ENCODE data around the gene RTL1.

Gene RTL1

DNA sequence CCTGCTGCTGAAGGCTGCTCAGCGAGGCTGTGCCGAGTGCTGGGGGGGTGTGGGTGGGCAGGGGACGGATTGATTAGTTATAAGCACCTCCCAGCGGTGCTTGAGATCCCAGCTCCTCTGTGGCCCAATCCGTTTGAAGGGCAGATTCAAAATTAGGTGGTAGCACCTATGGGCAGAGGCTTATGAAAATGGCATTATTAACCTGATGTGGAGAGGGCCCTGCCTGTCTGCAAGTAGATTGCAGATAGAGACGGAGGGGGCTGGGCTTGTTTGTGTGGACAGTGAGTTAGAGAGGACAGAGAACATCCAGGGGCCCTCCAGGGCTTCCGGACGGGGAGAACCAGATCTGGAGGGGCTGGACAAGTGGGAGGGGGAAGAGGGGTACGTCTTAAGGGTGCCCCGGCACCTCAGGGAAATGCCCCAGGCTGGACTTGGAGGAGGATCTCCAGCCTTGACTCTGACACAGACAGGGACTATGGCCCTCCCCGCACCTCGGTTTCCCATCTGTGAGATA is at the start of gene RTL1:
Gene RTL1 (minus strand): TSS at position 51 of the 514 bp plus-strand sequence. CDS start 18,934 bp downstream, outside the sequence.
- DNase-seq, result no peak

DNA sequence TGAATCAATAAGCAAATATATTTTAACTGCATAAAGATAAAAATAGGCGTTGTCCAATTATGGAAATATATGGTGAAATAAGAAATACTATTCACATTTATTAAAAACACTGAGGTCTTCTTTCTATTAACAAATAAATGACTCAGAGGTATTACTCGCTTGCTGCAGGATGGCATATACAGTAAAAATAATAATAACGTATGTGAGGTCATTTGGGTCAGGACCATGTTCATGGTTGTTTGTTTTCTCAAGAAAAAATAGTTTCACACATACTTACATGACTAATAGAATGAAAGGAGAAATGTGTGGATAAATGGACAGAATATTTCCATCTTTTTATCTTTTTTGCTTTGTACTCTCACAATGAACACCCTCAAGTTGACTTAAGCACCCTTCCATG is 46.5 kb upstream of the RTL1 start:
- no peak for DNase-seq

GRCh38 chr14:100944052-100944451 is 40.5 kb upstream of the RTL1 start:
- DNase-seq, result no peak

DNA sequence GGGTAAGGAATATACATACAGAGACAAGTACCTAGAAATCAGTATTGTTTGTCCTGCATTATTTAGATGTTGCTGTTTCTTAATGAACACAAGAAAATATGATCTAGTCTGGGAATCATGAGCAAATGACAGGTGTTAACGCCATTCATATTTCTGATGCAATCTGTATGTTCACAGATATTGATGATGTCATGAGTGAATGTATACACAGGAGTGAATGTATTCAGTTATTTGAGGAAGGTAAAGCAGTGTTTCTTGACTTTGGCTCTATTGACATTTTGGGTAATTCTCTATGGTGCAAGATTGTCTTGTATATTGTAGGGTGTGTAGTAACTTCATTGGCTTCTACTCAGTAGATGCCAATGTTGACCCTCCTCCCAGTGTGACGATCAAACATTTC is 26.7 kb upstream of the RTL1 start:
- DNase-seq, result no peak

DNA sequence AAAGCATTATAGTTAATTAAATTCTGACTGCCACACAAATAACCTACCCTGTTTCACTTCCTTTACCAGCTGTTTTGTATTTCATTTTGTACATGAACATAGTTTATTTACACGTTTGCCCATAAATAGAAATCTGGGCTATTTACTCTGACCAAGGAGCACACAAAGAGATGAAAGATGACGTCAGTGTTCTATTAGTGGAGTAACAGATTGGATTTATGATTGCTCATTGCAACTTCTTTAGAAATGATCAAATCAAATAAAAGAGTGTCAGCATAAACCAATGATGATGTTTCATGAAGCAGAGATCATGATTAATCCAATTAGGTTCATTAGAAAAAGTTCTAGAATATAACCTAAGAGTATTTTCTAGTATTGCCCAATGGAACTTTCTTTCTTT is 12.0 kb upstream of the RTL1 start:
- no peak for DNase-seq

DNA sequence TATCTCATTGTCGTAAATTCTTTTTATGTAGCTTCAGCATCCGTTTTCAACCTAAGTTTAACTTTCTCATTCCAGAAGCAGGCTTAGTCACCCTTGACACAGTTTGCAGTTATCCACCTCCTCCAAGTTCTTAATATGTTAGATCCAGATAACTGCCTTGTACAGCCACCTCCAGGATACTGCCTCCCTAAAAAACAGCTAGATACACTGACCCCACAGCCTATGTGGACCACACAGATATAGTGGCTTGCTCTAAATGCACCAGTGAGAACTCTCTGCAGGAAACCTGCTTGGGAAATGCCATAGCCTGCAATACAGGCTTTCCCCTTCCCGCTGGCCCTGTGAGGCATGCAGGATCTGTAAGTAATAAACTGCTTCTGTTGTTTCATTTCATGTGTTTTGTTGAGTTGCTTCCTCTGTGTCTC is 11.1 kb upstream of the RTL1 start:
- no peak for DNase-seq

- DNase-seq, result no peak
Measured at GRCh38 chr14:100911665-100912316, 8.3 kb upstream of the RTL1 start.

DNA sequence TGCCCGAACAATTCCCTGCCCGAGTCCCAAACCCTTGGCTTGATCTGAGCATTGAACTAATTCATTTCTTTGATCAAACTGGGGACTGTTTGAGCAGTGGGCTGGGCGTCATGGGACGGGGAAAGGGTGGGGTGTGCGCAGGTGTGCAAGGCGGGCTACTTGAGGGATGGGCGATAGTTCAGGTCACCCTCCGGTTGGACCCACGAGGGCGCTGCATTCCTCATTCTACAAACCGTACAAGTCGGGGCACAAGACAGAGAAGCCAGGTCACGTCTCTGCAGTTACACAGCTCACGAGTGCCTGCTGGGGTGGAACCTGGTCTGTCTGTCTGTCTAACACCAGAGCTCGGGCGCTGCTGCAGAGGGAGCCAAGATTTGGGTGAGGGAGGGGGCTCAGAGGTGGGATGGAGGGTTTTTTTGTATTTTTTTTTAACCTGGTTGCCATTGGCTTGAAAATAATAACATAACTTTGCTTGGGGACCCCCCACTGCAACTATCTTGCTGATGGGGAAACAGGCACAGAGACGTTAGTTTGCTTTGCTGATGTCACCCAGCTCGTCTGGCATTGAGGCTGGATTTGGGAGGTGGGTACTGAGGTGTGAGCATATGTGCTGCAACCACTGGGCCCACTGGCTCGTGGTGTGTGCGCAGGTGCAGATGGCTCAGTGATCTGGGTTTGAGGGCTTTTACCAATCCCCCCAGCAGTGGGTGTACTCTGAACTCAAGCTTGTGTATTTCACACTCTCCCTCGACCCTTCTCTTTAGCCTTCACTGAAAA is 7.6 kb upstream of the RTL1 start:
- DNase-seq, result no peak

DNA sequence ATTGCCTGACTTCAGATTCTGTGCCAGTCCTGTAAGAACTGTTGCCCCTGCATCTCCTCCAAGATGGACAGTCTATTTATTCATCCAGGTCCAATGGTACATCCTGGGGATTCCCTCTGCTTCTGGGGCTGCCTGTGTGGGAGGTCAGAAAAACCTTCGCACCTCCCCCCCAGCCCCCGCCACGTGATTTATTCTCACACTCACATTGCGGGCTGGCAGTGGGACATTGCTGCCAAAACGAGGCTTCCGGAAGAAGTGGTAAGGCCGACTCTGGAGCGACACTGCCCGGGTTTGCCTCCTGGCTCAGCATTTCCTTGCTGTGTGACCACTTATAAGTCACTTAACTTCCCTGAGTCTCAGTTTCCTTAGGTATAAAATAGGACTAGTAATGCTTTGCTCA is 5.9 kb upstream of the RTL1 start:
- DNase-seq, result no peak

DNA sequence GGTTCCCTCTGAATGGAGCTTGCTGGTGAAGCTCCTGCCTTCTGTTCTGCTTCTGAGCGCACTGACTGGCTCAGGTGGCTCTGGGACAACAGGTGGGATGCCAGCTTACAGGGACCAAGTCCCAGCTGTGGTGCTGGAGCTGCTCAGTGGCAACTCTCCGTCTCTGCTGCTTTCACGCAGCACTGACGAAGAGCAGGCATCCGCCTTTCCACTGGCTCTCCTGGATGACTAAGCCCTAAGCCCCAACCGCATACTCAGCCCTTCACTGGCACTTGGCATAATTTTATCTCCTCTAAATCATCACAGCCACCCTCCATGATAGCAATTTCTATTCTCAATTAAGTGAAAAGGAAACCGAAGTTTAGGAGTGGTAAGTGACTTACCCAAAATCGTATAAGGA is 3.7 kb upstream of the RTL1 start:
- DNase-seq, result no peak

DNA sequence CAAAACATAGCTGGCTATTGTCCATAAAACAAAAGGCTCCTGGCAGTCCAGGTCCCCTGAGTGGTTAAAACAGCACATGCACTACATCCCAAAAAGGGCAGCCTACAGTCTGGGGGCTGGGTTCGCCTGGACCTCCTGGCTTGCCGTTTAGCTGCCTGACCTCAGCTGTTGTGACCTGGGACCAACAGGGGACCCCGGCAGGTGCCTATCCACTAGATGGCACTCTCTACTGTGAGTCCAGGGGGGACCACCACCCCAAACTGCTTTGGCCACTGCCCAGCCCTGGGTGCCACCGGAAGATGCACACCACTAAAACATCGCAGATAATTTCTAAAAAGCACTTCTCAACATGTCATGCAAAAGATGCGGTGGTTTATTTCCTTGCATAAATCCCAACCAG is 2.9 kb upstream of the RTL1 start:
- DNase-seq, result no peak

DNA sequence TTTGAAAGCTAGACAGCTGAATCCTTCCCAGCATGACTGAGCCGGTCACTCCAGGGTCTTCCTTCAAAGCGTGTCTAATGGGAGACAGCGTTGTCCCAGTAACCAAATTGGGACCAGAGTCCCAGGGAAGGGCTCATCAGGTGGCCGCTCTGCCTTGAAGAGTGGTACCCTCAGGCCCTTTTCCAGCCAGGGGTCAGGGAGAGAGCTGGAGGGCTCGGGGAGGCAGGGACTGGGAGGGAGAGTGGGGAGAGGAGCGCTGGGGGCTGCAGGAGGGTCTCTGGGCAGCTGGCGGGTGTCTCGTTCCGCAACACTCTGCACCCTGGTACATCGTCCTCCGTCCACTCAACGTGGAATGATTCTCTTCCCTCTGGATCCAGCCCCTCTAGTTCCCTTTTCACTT is 1.6 kb upstream of the RTL1 start:
- DNase-seq, result no peak

DNA sequence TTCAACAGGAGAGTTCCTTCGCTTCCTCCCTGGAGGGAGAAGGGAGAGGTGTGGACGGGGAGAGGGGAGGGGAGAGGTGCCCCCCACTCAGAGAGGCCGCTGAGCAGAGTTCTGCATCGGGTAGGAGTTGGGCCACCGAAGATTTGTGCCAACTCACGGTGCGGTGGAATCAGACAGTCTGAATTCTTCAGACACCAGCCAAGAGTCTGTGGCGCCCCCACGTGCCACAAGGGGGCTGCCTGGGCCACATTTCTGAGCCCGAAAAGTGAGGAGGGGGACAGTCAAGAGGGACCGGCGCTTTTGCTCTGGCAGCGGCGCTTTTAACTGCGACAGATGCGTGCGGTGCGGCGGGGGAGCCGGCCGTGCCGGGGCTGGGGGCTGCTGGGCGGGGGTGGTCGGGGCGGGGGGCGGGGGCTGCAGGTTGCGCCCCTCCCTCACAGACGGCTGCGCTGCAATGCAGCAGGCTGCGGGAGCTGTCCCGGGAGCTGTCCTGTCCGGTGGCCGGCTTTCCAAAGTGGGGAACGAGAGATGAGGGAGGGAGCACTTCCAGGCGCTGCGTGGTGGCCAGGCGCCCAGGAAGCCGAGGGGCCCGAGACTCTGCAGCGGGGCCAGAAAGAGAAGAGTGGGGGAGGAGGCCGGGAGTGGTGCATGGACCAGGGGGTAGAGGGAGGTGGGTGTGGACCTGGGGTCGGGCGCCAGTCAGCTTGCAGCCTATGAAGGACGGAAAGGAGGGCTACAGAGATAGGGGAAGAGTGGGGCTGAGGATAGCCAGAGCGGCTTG is 975 bp upstream of the RTL1 start:
- no peak for DNase-seq

GRCh38 chr14:100903134-100903468 is 421 bp downstream of the RTL1 start:
- DNase-seq, result no peak

DNA sequence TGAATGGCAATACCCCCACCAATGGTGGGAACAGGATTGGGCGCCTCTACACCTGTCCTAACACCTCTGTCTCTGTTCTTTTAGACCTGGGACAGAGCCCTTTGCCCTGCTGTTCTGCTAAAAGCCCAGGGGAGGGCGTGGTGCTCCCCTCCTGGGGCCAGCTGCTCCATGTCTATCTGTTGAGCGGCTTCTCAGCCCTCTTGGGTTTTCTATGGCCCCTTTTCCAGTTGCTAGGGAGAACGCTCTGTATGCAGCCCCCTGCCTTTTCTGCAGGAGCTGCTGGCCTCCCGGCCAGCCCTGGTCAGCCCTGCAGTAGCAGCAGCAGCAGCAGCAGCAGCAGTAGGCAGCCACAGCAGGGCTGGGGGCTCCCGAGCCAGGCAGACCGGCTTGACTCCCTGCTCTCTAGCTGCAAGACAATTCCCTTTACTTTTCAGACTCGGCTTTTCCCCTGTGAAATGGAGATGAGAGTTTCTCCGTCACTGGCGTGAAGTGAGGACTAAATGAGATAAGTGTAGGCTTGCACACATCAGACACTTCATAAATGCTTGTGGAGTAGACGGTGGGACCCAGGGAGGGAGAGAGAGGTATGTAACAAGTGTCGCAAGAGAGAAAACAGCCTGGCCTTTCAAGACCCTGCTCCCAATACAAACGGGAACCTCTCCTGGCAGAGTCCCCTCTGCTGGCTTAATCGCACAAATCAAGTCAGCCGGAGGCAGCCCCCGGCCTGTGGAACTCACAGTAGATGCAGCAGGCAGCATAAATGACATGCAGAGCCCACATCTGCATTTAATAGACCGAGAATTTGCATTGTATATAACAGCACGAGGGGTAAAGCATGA is 1.0 kb downstream of the RTL1 start:
- no peak for DNase-seq

DNA sequence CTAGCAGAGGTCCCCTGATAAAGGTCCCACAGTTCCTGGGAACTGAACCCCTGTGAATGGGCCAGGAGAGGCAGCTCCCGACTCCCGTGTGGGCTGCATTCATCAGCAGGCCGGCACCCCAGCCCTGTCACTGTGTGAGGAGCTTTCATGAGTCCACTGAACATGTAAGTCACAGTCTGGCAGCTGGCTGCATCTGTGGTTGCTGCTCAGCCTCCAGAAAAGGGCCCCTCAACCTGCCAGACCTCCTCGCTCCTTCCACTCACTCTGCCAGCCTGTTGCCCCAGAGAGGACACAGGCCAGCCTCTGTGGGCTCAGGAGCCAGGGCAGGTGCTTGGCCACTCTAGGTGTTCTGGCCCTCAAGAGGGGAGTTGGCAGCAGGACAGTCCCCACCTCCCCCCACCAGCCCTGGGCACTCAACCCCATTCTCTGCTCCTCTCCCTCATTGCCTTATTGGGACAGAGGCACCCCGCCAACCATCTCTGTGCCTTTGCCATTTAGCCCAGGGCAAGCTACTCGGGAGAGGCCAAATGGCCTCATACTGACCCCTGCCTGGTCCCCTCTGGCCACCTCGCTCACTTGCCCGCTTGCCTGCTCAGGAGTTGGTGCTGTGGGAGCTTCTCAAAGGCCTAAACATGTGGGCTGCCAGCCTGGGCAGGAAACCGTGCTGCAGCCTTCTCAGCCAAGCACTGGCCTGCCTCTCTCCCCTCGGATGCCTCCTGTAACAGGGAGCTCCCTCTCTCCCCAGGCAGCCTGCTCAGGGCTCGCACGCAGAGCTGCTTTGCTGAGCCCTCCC is 1.9 kb downstream of the RTL1 start:
- DNase-seq, result no peak

- peak in 1 of 2 experiments; percentile 20 for DNase-seq
Measured at GRCh38 chr14:100900837-100901390, 2.6 kb downstream of the RTL1 start.

DNA sequence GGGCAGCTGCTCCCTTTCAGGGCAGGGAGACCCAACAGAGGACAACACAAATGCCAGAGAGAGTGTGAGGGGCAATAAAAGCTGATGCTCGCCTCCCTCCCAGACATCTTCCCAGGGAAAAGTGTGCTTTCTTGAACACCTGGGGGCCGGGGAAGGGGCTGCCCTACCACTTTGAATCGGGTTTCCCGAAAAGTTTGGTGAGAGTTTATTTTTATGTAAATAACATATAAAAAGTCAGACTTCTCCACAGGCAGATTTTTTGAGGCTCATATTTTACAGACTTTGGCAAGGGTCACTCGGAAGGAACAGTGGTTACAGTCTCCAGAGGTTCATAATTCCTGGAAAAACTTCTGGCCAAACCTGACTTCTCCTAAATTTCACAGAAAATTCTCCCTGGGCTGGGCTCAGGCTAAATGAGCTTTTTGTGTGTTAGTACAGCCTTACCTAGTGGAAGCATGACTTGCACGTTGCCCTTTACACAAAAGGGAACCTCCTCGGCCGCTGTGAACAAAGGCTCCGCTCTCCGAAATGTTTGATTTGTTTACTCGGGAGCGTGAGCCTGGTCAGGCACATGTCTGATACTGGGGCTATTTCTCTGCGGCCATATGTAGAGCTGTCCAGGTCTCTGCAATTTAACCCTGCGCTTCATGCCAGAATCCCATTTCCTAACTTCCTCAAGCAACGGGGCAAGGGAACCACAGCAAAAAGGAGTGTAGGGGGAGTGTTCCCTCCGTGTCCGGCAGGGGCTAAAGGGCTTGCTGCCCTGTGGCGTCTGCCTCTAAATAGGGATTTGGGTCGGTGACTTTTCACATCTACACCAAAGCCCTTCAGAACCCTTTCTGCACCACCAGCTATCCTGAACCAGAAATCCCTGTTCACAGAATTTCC is 3.4 kb downstream of the RTL1 start:
- DNase-seq, result no peak

DNA sequence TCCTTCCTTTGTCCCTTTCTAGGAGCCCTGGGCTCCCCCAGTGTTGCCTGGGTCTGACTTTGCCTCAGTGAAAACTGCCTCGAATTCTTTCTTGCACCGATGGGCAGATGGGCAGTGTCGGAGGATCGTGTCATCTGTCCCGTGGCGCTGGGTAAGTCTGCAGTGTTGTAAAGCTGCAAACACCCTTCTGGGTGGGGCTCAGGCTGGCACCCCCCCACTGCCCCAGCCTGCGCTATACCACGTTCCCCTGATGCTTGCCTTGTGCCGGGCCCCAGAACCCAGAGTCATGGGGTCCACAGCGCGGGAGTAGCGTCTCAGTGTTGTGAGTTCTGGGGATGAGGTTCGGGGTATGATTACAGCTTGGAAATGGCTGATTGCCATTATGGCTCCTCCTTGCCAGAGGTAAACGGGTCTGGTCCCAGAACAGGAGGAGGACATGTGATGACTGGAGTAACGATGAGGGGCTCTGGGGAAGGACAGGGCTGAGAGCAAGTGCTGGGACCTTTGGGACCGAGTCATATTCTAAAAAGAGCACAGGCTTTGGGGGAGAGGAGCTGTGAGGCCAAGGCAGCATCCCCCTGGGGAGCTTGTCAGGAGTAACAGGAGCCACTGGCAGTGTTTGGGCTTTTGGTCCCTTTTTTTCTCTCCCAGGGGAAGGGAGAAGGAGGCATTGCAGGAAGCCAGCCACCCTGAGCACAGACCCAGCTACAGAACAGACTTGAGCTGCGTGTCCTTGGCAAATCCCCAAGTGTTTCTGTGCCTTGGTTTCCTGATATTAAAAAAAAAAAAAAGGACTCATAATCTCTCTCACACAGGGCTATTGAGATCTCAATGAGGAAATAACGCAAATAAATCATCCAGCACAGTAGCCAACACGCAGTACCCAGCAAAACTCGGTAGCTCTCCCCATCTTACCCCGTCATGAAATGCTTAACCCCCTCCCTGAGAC is 4.3 kb downstream of the RTL1 start:
- no peak for DNase-seq
